ENCODE data around the gene NPIPB8. TPM values are rescaled to one million over a fixed set of nuclear protein-coding genes. Genes with fewer than 3 reads are reported as not detected.

Gene NPIPB8
- total and polyA plus RNA-seq, 2 of the 13 experiments (the other 11 are each of a cell fraction or from before 2014, with no cell fraction given) = 0.49 to 2.3 TPM

- peak; percentile 77 for TF ChIP-seq CTCF (CRISPR knock-in tag; IDR thresholded peaks at IDR 0.05)
- TF ChIP-seq NFIB (CRISPR knock-in tag; IDR thresholded peaks at IDR 0.05; ENCODE audit: borderline replicate concordance) = no peak
- TF ChIP-seq DRAP1 (CRISPR knock-in tag; IDR thresholded peaks at IDR 0.05) = peak; percentile 36; the same call in 1 of the 2 replicates
- no peak for TF ChIP-seq ZNF33B (CRISPR knock-in tag; IDR thresholded peaks at IDR 0.05)
- no peak for TF ChIP-seq KDM3A (CRISPR knock-in tag; IDR thresholded peaks at IDR 0.05; ENCODE audit: low read depth)
- TF ChIP-seq ZNF605 (CRISPR knock-in tag; IDR thresholded peaks at IDR 0.05) = no peak; the same call in 1 of the 2 replicates
- TF ChIP-seq MIER2 (CRISPR knock-in tag; IDR thresholded peaks at IDR 0.05) = peak; percentile 1; the same call in 1 of the 2 replicates
- no peak for TF ChIP-seq ZNF326 (CRISPR knock-in tag; IDR thresholded peaks at IDR 0.05; ENCODE audit: borderline replicate concordance)
- peak; percentile 17 for TF ChIP-seq ZNF407 (CRISPR knock-in tag; IDR thresholded peaks at IDR 0.05; ENCODE audit: not compliant biosample characterization)
- no peak for TF ChIP-seq CBX2 (IDR thresholded peaks at IDR 0.05; ENCODE audit: low read depth, low read length)
- no peak for TF ChIP-seq CBX2 (CRISPR knock-in tag; IDR thresholded peaks at IDR 0.05; ENCODE audit: low read depth)
- TF ChIP-seq HMGXB3 (CRISPR knock-in tag; IDR thresholded peaks at IDR 0.05; ENCODE audit: borderline replicate concordance) = no peak
- TF ChIP-seq HNF4G (IDR thresholded peaks at IDR 0.05; ENCODE audit: borderline replicate concordance, low read depth, low read length) = peak; percentile 62; the same call in 1 of the 2 replicates
- no peak for TF ChIP-seq HNF4G (CRISPR knock-in tag; IDR thresholded peaks at IDR 0.05; ENCODE audit: borderline replicate concordance, low read depth)
- TF ChIP-seq ZNF562 (CRISPR knock-in tag; IDR thresholded peaks at IDR 0.05; ENCODE audit: borderline replicate concordance) = no peak
Observed at GRCh38 chr16:28597692-28598261, 40.1 kb upstream of the NPIPB8 start (continued).

Data from HepG2 (cell line).